Panc1 (cell line): Measurements from ENCODE around the gene NT5M. TPM values are rescaled to one million over a fixed set of nuclear protein-coding genes. Genes with fewer than 3 reads are reported as not detected.

Source experiments
- ATAC-seq: fragments of 200-7000 bp; cut with Tn5 transposase; 2 replicates; pipeline ENCODE4 v1.9.1; 2020; ENCODE audit warnings: mild to moderate bottlenecking, moderate library complexity
- BruUV-seq: library from RNA; stranded (reverse); fragments of 400-500 nt; replicated peaks from 2 replicates; lab custom pipeline; 2021; lab: Mats Ljungman, UMichigan
- CTCF ChIA-PET: fragments of 300-600 bp; sonication (Branson Sonifier 250); formaldehyde crosslinking; loops from one replicate; lab custom pipeline; 2022; ENCODE audit warnings: antibody characterized with exemption; lab: Charles Lee
- POLR2A ChIA-PET: fragments of 300-600 bp; sonication (Branson Sonifier 250); formaldehyde crosslinking; loops from one replicate; lab custom pipeline; 2022; ENCODE audit warnings: antibody characterized with exemption; lab: Charles Lee
- DNase-seq: peaks from one replicate; pipeline ENCODE4 v3.0.0-alpha.2; 2010; ENCODE audit warnings: low read depth, low spot score
- H3K27ac ChIP-seq: 2 replicates; pipeline ENCODE4 v1.5.1; 2011; ENCODE audit warnings: mild to moderate bottlenecking, low read length, inconsistent platforms
- H3K27me3 ChIP-seq: fragments of 200-500 bp; sonication (Bioruptor generic); 2 replicates; pipeline ENCODE4 v1.6.0; 2014; ENCODE audit warnings: low read length, inconsistent platforms; ENCODE audit not compliant: control insufficient read depth, insufficient read depth
- H3K36me3 ChIP-seq: fragments of 200-500 bp; sonication (Bioruptor generic); 2 replicates; pipeline ENCODE4 v1.5.1; 2014; ENCODE audit warnings: inconsistent platforms, mild to moderate bottlenecking, low read length, moderate library complexity; ENCODE audit not compliant: control insufficient read depth, insufficient read depth
- H3K4me1 ChIP-seq: 2 replicates; pipeline ENCODE4 v1.5.1; 2011; ENCODE audit warnings: inconsistent platforms, mild to moderate bottlenecking, low read length, moderate library complexity; ENCODE audit not compliant: control insufficient read depth, insufficient read depth
- H3K4me3 ChIP-seq, 2 experiments: 2 replicates each; pipeline ENCODE4 v1.5.1; 2011 to 2012; ENCODE audit warnings: low read depth in 2 of 2, low read length in 2 of 2, mild to moderate bottlenecking in 2 of 2, inconsistent platforms in 1 of 2, moderate library complexity in 1 of 2
- H3K9me3 ChIP-seq: fragments of 200-500 bp; sonication (Bioruptor generic); 2 replicates; pipeline ENCODE4 v1.5.1; 2014; ENCODE audit warnings: low read depth, mild to moderate bottlenecking, inconsistent platforms, low read length, moderate library complexity; ENCODE audit not compliant: control insufficient read depth, insufficient read depth
- POLR2AphosphoS5 ChIP-seq: IDR thresholded peaks from 2 replicates; pipeline ENCODE4 v1.6.1; 2012; ENCODE audit warnings: mild to moderate bottlenecking, low read depth, low read length, moderate library complexity
- SIN3A ChIP-seq: IDR thresholded peaks from 2 replicates; pipeline ENCODE4 v1.6.1; 2012; ENCODE audit warnings: low read depth, mild to moderate bottlenecking, low read length, moderate library complexity, borderline replicate concordance; ENCODE audit not compliant: insufficient read depth
- TCF7L2 ChIP-seq: IDR thresholded peaks from 2 replicates; pipeline ENCODE4 v1.6.1; 2011; ENCODE audit warnings: mild to moderate bottlenecking, low read depth, low read length, inconsistent platforms
- in situ Hi-C: cut with HindIII; loops from 2 replicates; pipeline ENCODE4 v1.10.0; 2016; ENCODE audit warnings: low sequenced_read_pairs, low pct_unique_long_range_greater_than_20kb
- intact Hi-C: fragments of 100-400 bp; cut with micrococcal nuclease; formaldehyde crosslinking; loops from one replicate; pipeline ENCODE4 v1.10.0; 2022; ENCODE audit not compliant: unreplicated experiment
- total RNA-seq: library from RNA; stranded (reverse); gene quantifications from one replicate; pipeline ENCODE4 v1.2.1, GENCODE V29; 2021; ENCODE audit not compliant: unreplicated experiment
- TF ChIP-seq, protein P1 (sequence below): fragments of 450-650 bp; IDR thresholded peaks from 2 replicates; pipeline ENCODE4 v1.5.1; 2017; ENCODE audit warnings: mild to moderate bottlenecking
- TF ChIP-seq, protein P2 (sequence below), 2 experiments: IDR thresholded peaks; 2 replicates each; pipeline ENCODE4 v1.6.1; 2011 to 2012; ENCODE audit warnings: low read depth in 2 of 2, control low read depth in 1 of 2, low read length in 1 of 2, mild to moderate bottlenecking in 1 of 2, moderate library complexity in 1 of 2; ENCODE audit not compliant: insufficient read depth in 1 of 2

NT5M gene
- total RNA-seq, 1 experiment from 2014 or later: 3.1 TPM

DNA sequence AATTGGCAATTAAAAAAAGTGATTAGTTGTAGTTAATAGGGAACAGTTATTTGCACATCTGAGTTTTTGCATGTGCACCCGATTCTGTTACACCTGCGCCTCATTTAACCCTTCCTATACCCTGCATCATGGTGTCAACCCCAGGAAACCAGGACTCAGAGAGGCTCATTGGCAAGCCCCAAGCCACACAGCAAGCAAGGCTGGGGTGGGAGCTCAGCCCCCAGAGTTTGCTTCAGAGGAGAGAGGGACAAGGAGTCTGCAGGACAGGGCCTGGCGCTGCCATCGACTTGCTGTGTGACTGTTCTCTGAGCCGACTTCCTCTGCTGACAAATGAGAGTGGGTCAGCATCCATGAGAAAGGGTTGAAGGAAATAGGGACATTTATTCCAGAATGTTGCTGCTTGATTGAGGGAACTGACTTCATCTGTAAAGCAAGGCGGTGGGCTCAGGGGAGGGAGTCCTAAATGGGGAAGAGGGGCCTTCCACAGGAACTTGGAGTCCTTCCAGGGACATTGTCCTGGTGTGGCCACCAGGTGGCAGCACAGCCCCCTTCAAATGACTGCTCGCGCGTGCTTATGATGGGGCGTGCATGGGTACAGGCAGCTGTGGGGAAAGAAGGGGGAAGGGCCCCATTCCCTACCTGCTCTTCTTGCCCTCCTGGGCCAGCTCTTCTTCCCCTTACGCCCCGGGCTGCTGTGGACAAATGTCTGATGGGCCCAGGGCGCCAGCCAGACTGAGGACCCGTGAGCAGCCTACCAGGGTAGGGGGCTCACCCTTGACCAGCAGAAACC, 51.6 kb downstream of the NT5M start:
- no peak for TF ChIP-seq SIN3A
- TF ChIP-seq, protein P1, sequence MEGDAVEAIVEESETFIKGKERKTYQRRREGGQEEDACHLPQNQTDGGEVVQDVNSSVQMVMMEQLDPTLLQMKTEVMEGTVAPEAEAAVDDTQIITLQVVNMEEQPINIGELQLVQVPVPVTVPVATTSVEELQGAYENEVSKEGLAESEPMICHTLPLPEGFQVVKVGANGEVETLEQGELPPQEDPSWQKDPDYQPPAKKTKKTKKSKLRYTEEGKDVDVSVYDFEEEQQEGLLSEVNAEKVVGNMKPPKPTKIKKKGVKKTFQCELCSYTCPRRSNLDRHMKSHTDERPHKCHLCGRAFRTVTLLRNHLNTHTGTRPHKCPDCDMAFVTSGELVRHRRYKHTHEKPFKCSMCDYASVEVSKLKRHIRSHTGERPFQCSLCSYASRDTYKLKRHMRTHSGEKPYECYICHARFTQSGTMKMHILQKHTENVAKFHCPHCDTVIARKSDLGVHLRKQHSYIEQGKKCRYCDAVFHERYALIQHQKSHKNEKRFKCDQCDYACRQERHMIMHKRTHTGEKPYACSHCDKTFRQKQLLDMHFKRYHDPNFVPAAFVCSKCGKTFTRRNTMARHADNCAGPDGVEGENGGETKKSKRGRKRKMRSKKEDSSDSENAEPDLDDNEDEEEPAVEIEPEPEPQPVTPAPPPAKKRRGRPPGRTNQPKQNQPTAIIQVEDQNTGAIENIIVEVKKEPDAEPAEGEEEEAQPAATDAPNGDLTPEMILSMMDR: peak; percentile 91
- DNase-seq (peak; percentile 39), ATAC-seq (peak; percentile 63; the same call in 1 of the 2 replicates)
- Histone ChIP-seq H3K27ac (no peak overlapping the region), H3K9me3 (no peaks in the 10 kb centered on the region; the same call in 1 of the 2 replicates), H3K4me1 (no peaks in the 10 kb centered on the region), H3K4me3 (no peak overlapping the region), H3K36me3 (no peaks in the 10 kb centered on the region), H3K27me3 (no peaks in the 10 kb centered on the region)
- intact Hi-C loops (loop anchor here (5.0 kb wide), 2 partner anchors 218 to 288 kb away; no protein-coding TSS in a partner anchor), in situ Hi-C loops (no loop called here)
- CTCF ChIA-PET: no interaction called here
- no TSS peak for BruUV-seq
- POLR2A ChIA-PET: interaction anchor here (0.5 kb wide), 1 partner anchor 15 kb away, joined by 3 read pairs; no protein-coding TSS in a partner anchor

DNA sequence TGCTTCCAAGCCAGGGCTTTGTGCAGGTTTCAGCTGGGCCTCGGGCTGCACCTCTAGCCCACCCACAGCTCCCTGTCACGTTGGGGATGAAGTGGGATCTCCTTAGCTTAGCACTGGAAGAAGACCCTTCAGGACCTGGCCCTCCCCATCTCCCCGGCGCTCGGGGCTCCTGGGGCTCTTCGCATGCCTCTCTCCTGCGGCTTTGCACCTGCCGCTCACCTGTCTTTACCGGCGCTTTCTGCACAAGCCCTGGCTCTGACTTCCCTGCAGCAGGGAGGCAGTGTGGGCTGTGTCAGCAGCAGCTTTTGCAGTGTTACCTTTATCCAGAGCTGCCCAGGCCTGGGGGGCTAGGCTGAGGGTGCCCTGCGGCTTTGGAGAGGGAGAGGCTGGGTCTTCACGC, 52.3 kb downstream of the NT5M start:
- TF ChIP-seq, protein P2, sequence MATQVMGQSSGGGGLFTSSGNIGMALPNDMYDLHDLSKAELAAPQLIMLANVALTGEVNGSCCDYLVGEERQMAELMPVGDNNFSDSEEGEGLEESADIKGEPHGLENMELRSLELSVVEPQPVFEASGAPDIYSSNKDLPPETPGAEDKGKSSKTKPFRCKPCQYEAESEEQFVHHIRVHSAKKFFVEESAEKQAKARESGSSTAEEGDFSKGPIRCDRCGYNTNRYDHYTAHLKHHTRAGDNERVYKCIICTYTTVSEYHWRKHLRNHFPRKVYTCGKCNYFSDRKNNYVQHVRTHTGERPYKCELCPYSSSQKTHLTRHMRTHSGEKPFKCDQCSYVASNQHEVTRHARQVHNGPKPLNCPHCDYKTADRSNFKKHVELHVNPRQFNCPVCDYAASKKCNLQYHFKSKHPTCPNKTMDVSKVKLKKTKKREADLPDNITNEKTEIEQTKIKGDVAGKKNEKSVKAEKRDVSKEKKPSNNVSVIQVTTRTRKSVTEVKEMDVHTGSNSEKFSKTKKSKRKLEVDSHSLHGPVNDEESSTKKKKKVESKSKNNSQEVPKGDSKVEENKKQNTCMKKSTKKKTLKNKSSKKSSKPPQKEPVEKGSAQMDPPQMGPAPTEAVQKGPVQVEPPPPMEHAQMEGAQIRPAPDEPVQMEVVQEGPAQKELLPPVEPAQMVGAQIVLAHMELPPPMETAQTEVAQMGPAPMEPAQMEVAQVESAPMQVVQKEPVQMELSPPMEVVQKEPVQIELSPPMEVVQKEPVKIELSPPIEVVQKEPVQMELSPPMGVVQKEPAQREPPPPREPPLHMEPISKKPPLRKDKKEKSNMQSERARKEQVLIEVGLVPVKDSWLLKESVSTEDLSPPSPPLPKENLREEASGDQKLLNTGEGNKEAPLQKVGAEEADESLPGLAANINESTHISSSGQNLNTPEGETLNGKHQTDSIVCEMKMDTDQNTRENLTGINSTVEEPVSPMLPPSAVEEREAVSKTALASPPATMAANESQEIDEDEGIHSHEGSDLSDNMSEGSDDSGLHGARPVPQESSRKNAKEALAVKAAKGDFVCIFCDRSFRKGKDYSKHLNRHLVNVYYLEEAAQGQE (IDR thresholded peaks at IDR 0.05; ENCODE audit: insufficient read depth in 1 of 2, low read depth in 2 of 2, low read length in 1 of 2): no peak
- TF ChIP-seq POLR2AphosphoS5 (no peak), TCF7L2 (no peak), SIN3A (no peak)
- TF ChIP-seq, protein P1: no peak
- POLR2A ChIA-PET: no interaction called here
- no peak overlapping the region for H3K27ac ChIP-seq
- intact Hi-C loops: loop anchor here (5.0 kb wide), 2 partner anchors 217 to 287 kb away; no protein-coding TSS in a partner anchor
- DNase-seq (no peak), ATAC-seq (no peak)
- H3K4me3 ChIP-seq: no peak overlapping the region
- CTCF ChIA-PET: interaction anchor here (0.8 kb wide), 1 partner anchor 216 kb away, joined by 5 read pairs; no protein-coding TSS in a partner anchor
- BruUV-seq: no TSS peak
- H3K36me3 ChIP-seq: no peaks in the 10 kb centered on the region
- H3K9me3 ChIP-seq: peaks cover 1% of the 10 kb centered on the region; the same call in 1 of the 2 replicates
- in situ Hi-C loops: no loop called here
- H3K27me3 ChIP-seq: no peaks in the 10 kb centered on the region
- H3K4me1 ChIP-seq: no peaks in the 10 kb centered on the region
